Fibroblast of lung (primary cell): ENCODE results near the gene YPEL3.

Source experiments
- EZH2 ChIP-seq: IDR thresholded peaks from 2 replicates; pipeline ENCODE4 v1.5.1; 2012; ENCODE audit warnings: low read length, control low read depth, mild to moderate bottlenecking; ENCODE audit errors: missing control alignments
- TF ChIP-seq, protein P1 (sequence below), 2 donors: IDR thresholded peaks in 1 of 2; conservative IDR thresholded peaks in 1 of 2; 1 replicate in 1 of 2; 2 replicates in 1 of 2; pipeline ENCODE4 v1.5.1; 2011 to 2012; ENCODE audit warnings: low read length in 2 of 2, control low read depth in 1 of 2, inconsistent platforms in 1 of 2, low read depth in 1 of 2, mild to moderate bottlenecking in 1 of 2

- TF ChIP-seq, protein P1, sequence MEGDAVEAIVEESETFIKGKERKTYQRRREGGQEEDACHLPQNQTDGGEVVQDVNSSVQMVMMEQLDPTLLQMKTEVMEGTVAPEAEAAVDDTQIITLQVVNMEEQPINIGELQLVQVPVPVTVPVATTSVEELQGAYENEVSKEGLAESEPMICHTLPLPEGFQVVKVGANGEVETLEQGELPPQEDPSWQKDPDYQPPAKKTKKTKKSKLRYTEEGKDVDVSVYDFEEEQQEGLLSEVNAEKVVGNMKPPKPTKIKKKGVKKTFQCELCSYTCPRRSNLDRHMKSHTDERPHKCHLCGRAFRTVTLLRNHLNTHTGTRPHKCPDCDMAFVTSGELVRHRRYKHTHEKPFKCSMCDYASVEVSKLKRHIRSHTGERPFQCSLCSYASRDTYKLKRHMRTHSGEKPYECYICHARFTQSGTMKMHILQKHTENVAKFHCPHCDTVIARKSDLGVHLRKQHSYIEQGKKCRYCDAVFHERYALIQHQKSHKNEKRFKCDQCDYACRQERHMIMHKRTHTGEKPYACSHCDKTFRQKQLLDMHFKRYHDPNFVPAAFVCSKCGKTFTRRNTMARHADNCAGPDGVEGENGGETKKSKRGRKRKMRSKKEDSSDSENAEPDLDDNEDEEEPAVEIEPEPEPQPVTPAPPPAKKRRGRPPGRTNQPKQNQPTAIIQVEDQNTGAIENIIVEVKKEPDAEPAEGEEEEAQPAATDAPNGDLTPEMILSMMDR (conservative IDR thresholded peaks at IDR 0.05 in 1 of 2, IDR thresholded peaks at IDR 0.05 in 1 of 2; ENCODE audit: low read depth in 1 of 2, low read length in 2 of 2), result no peak
- no peak for TF ChIP-seq EZH2
These were observed 1.0 kb upstream of the YPEL3 start for GRCh38 chr16:30096862-30097563.
